Effector memory CD4-positive, alpha-beta T cell (primary cell): ENCODE results near the gene TMEM50B.
"Not testable (repeated sequence)": the region's sequence is repeated elsewhere in the genome, so short reads cannot be mapped to it uniquely, and the experiment has no call there.

Experiments
- DNase-seq, 3 donors: peaks; one replicate each; pipeline ENCODE4 v3.0.0-alpha.2; 2020
- H3K27ac ChIP-seq: 2 replicates; pipeline ENCODE4 v1.7.0; 2013; ENCODE audit warnings: mild to moderate bottlenecking, low read length, moderate library complexity; ENCODE audit not compliant: insufficient read depth, poor library complexity, severe bottlenecking
- H3K27me3 ChIP-seq: replicated peaks from 2 replicates; pipeline ENCODE4 v1.7.0; 2013; ENCODE audit warnings: mild to moderate bottlenecking, low read length; ENCODE audit not compliant: insufficient read depth, control insufficient read depth, poor library complexity, severe bottlenecking
- H3K36me3 ChIP-seq: 2 replicates; pipeline ENCODE4 v1.7.0; 2013; ENCODE audit warnings: mild to moderate bottlenecking, low read length, moderate library complexity; ENCODE audit not compliant: control insufficient read depth, insufficient read depth
- H3K4me1 ChIP-seq: 2 replicates; pipeline ENCODE4 v1.7.0; 2013; ENCODE audit warnings: low read length, mild to moderate bottlenecking; ENCODE audit not compliant: control insufficient read depth, insufficient read depth, poor library complexity, severe bottlenecking
- H3K4me3 ChIP-seq: 2 replicates; pipeline ENCODE4 v1.7.0; 2013; ENCODE audit warnings: low read length, low read depth, mild to moderate bottlenecking; ENCODE audit not compliant: insufficient read depth, poor library complexity, severe bottlenecking
- H3K9me3 ChIP-seq: 2 replicates; pipeline ENCODE4 v1.7.0; 2013; ENCODE audit warnings: mild to moderate bottlenecking, low read length, moderate library complexity; ENCODE audit not compliant: control insufficient read depth
- total RNA-seq, 3 donors: gene quantifications; one replicate each; lab custom pipeline; 2026; lab: John Stamatoyannopoulos, UW

Gene TMEM50B
- 48.6 to 65.0 (median 50.6) reads per million in 3 donors for total RNA-seq

DNA sequence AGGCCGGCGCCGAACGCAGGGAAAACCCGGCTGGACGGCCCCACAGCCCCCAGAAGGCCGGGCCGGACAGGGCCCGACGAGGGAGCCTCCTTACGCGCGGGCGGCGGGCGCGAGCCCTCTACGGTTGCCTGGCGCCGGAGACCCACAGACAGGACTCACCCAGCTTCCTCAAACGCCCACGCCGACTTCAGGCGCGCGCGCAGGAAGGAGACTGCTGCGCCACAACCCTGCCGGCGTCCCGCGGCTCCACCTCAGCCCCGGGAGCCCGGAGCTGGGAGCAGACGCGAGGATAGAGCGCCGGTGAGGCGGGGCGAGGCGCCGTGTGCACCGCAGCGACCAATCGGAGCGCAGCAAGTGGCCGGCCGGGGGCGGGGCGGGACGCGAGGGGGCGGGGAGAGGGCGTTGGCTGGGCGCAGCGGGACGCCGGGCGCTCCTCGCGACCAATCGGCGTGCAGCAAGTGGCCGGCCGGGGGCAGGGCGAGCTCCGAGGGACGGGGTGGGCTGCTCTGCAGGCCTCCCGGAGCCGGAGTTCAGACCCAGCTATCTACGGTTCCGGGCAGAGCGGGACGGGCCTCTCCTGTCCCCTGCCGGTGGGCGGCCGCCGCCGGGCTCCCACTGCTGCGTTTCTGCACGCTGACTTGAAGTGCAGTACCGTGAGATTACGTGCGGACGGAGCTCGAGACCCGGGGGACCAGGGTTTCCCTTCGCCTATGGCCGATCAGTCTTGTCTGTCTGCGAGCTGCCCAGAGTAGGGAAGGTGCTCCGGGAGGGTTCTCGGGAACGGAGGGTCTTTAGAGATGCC lies at the start of gene TMEM50B:
Gene TMEM50B, minus strand, starts transcription at position 296 of the 802 bp plus-strand sequence. CDS start 11,089 bp downstream, outside the sequence.
- Histone ChIP-seq H3K27me3 (no peaks in the 10 kb centered on the region), H3K27ac (peak within 1 kb of the TSS; percentile 94), H3K4me3 (peak within 1 kb of the TSS; percentile 93), H3K36me3 (no peaks in the 10 kb centered on the region), H3K9me3 (no peaks in the 10 kb centered on the region), H3K4me1 (peaks cover 10% of the 10 kb centered on the region)
- DNase-seq: peak; percentile 92 to 96 (median 96)

DNA sequence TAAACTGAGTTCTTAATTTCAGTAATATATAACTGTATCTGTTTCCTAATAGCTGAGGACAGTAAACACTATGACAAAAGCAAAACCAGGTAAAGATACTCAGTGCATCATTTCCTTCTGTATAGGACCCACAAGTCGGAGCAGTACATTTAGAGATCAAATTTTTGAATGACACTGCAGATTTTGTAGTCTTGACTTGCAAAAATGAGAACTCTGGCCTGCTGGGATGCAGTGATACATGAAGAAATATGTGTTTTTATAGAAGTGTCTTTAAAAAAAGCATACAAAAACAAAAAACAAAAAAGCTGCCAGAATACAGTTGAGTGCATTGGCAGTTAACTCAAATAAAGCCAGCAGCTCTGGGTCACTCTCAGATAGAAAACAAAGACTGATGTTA lies 43.2 kb upstream of the TMEM50B start:
- H3K27ac ChIP-seq: no peak overlapping the region
- peaks cover 32% of the 10 kb centered on the region for H3K36me3 ChIP-seq
- no peaks in the 10 kb centered on the region for H3K9me3 ChIP-seq
- no peaks in the 10 kb centered on the region for H3K27me3 ChIP-seq
- no peak for DNase-seq
- H3K4me3 ChIP-seq: no peak overlapping the region
- no peaks in the 10 kb centered on the region for H3K4me1 ChIP-seq

DNA sequence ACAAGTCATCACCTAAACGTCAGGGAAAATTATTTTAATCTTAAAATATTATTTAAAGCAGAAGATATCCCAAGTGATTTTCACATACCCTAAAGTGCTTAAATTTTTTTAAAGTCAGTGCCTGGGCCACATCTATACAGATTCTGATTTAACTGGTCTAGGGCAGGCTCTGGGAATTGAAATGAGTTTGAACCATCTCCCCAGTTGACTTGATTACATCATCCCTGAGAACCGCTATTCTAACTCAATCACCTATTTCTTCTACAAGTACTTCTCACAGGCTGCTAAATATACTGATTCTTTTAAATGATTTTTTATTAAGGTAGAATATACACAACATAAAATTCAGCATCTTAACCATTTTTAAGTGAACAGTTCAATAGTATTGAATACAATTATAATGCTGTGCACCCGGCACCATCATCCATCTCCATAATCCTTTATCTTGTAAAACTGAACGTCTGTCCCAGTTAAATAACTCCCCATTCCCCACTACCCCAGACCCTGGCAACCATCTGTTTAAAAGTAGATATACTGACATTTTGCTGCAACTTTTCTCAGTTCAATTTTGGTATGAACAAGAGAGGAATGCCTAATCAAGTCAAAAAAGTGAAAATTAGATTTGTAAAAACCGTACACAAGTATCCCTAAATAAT lies 42.7 kb upstream of the TMEM50B start:
- Histone ChIP-seq H3K27me3 (no peaks in the 10 kb centered on the region), H3K4me3 (no peak overlapping the region), H3K4me1 (no peaks in the 10 kb centered on the region), H3K36me3 (peaks cover 31% of the 10 kb centered on the region), H3K9me3 (no peaks in the 10 kb centered on the region), H3K27ac (no peak overlapping the region)
- DNase-seq: no peak

DNA sequence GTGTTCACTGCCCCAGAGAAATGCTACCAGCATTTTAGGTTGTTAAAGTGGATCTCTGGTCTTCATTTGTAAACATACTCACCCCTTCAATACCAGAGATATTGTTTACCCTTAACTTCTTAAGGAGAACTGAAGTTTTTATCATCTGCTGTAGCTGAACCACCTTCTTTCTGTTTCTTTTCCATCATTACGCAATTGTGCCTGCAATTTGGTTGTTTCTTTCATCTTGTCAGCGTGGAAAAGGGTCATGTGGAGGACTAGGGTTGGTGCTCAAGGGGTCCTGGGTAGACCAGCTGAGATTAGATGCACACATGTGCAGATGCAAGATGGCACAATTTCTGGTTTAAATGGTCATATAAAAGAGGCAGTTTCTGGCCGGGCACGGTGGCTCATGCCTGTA lies 39.1 kb upstream of the TMEM50B start:
- H3K36me3 ChIP-seq: peaks cover 43% of the 10 kb centered on the region
- H3K9me3 ChIP-seq: no peaks in the 10 kb centered on the region
- H3K4me1 ChIP-seq: no peaks in the 10 kb centered on the region
- no peak overlapping the region for H3K27ac ChIP-seq
- no peaks in the 10 kb centered on the region for H3K27me3 ChIP-seq
- no peak for DNase-seq
- no peak overlapping the region for H3K4me3 ChIP-seq

DNA sequence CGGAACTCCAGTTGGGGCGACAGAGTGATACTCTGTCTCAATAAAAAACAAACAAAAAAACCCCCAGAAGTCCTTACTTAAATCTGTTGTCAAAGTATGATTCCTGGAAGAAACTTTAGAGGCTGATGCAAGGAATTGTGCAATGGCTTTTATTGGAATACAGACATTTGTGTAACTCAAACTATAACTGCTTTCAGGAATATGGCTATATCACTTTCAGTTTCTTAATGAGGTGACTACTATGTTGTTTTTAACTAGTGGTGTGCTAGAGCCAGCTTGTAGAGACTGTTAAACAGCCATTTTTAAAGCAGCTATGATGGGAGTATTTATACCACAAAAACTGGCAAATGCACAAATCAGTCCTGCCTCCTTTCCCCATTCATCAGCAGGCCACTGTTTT lies 34.5 kb upstream of the TMEM50B start:
- peaks cover 60% of the 10 kb centered on the region for H3K36me3 ChIP-seq
- H3K27ac ChIP-seq: no peak overlapping the region
- no peaks in the 10 kb centered on the region for H3K27me3 ChIP-seq
- H3K4me1 ChIP-seq: no peaks in the 10 kb centered on the region
- H3K4me3 ChIP-seq: no peak overlapping the region
- no peaks in the 10 kb centered on the region for H3K9me3 ChIP-seq
- no peak for DNase-seq

DNA sequence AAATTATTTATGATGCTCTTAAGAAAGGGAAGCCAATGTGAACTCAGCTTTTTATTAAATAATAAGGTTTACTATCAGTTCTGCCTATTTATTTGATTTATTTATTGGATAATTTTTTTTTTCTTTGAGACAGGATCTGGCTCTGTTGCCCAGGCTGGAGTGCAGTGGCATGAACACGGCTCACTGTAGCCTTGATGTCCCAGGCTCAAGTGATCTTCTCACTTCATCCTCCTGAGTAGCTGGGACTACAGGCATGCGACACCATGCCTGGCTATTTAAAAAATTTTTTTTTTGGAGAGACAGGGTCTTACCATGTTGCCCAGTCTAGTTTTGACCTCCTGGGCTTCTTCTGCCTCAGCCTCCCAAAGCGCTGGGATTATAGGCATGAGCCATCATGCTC lies 32.7 kb upstream of the TMEM50B start:
- no peak overlapping the region for H3K27ac ChIP-seq
- H3K27me3 ChIP-seq: no peaks in the 10 kb centered on the region
- no peak for DNase-seq
- no peaks in the 10 kb centered on the region for H3K9me3 ChIP-seq
- peaks cover 50% of the 10 kb centered on the region for H3K36me3 ChIP-seq
- H3K4me1 ChIP-seq: no peaks in the 10 kb centered on the region
- no peak overlapping the region for H3K4me3 ChIP-seq

DNA sequence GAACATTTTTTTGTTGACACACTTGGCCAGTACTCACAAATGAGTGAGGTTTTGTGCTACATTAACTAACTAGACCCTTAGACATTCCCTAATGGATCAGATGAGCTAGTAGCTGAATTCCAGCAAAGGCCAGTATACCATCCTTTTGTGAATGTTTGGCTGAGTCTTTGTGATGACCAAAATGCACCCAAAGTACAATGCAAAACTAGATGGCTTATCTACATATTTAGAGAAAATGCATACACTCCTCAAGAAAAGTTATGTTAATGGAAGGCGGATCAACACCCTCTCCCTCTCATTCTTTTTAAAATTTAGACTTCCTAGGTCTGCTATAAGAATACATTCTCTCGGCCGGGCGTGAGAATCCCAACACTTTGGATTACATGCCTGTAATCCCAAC lies 31.9 kb upstream of the TMEM50B start:
- Histone ChIP-seq H3K27me3 (no peaks in the 10 kb centered on the region), H3K9me3 (no peaks in the 10 kb centered on the region), H3K4me3 (no peak overlapping the region), H3K27ac (no peak overlapping the region), H3K36me3 (peaks cover 42% of the 10 kb centered on the region), H3K4me1 (no peaks in the 10 kb centered on the region)
- DNase-seq: no peak

DNA sequence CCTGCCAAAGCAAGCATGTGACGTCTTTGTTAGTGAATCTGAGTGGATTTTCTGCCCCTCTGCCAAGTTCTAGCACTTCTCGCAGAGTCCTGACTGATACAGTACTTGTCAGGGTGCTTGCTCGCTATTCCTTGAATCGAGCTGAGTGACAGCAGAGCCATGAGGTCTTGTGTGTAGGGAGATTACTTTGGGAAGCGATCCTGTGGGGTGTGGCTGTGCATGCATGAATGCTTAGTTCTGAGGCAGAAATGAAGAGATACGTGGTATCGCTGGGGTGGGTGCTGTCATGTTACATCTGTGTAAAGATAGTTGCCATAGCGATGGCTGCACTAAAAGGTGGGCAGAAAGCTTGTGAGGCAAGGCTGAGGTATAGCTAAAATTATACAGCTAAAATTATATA lies 31.1 kb upstream of the TMEM50B start:
- Histone ChIP-seq H3K27ac (no peak overlapping the region), H3K27me3 (no peaks in the 10 kb centered on the region), H3K9me3 (no peaks in the 10 kb centered on the region), H3K36me3 (peaks cover 37% of the 10 kb centered on the region), H3K4me3 (no peak overlapping the region), H3K4me1 (no peaks in the 10 kb centered on the region)
- no peak for DNase-seq

DNA sequence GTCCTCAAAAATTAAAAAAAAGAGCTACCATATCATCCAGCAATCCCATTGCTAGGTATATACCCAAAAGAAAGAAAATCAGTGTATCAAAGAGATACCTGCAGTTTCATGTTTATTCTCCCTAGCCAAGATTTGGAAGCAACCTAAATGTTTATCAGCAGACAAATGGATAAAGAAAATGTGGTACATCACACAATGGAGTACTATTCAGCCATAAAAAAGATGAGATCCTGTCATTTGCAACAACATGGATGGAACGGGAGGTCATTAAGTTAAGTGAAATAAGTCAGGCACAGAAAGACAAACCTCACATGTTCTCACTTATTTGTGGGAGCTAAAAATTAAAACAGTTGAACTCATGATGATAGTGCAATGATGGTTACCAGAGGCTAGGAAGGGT lies 27.2 kb upstream of the TMEM50B start:
- not testable (repeated sequence) for DNase-seq
- peaks cover 47% of the 10 kb centered on the region for H3K36me3 ChIP-seq

DNA sequence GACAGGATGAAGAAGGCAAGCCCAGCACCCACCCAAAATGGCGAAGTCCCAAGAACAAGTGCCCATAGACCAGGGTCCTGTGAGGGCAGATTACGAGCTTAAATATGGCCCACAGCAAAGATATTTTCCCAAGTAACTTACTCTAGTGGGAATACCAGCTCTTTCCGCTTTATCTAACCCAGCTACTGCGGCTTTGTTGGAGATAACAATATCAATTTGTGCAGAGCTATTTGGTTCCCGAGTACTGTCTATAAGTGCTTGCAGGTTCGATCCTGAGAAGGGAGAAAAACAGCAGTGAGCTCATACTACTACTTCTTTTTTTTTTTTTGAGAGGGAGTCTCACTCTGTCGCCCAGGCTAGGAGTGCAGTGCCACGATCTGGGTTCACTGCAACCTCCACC lies 26.1 kb upstream of the TMEM50B start:
- Histone ChIP-seq H3K27ac (no peak overlapping the region), H3K36me3 (peaks cover 38% of the 10 kb centered on the region), H3K9me3 (no peaks in the 10 kb centered on the region), H3K4me1 (no peaks in the 10 kb centered on the region), H3K27me3 (no peaks in the 10 kb centered on the region), H3K4me3 (no peak overlapping the region)
- no peak for DNase-seq

More for the DNA sequence above, 27.2 kb upstream of the TMEM50B start:
- not testable (repeated sequence) for H3K27ac ChIP-seq, H3K4me1 ChIP-seq, H3K27me3 ChIP-seq, H3K4me3 ChIP-seq, H3K9me3 ChIP-seq
